Hepatocyte (in vitro differentiated cells): Measurements from ENCODE around the gene TCF12.

Experiments used
- CTCF ChIP-seq: fragments of 200-600 bp; sonication (generic); IDR thresholded peaks from 2 replicates; pipeline ENCODE4 v1.5.1; 2016; ENCODE audit warnings: antibody characterized with exemption, mild to moderate bottlenecking; ENCODE audit not compliant: poor library complexity
- EZH2 ChIP-seq: fragments of 200-600 bp; sonication (generic); IDR thresholded peaks from 2 replicates; pipeline ENCODE4 v1.6.1; 2016; ENCODE audit warnings: antibody characterized with exemption, mild to moderate bottlenecking, borderline replicate concordance
- EZH2phosphoT487 ChIP-seq: fragments of 200-600 bp; sonication (generic); IDR thresholded peaks from one replicate; pipeline ENCODE4 v1.6.1; 2018; ENCODE audit warnings: antibody characterized with exemption, mild to moderate bottlenecking, low read depth, moderate library complexity; ENCODE audit not compliant: unreplicated experiment, severe bottlenecking

- TF ChIP-seq CTCF, result peak; percentile 6
- no peak for TF ChIP-seq EZH2
- TF ChIP-seq EZH2phosphoT487, result no peak
These were observed 192.6 kb downstream of the TCF12 start for GRCh38 chr15:57111002-57111401.
